Activated CD4-positive, alpha-beta T cell treated with anti-CD3 and anti-CD28 coated beads, Interleukin-2, amount 50 U/mL, for 24 hours (primary cell): ENCODE results near the gene HSPA14.
"Not testable (repeated sequence)": the region's sequence is repeated elsewhere in the genome, so short reads cannot be mapped to it uniquely, and the experiment has no call there.

Source experiments
- DNase-seq, 2 donors: peaks; one replicate each; pipeline ENCODE4 v3.0.0-alpha.2; 2020; ENCODE audit warnings: low read depth in 1 of 2, low spot score in 1 of 2

HSPA14 gene

DNA sequence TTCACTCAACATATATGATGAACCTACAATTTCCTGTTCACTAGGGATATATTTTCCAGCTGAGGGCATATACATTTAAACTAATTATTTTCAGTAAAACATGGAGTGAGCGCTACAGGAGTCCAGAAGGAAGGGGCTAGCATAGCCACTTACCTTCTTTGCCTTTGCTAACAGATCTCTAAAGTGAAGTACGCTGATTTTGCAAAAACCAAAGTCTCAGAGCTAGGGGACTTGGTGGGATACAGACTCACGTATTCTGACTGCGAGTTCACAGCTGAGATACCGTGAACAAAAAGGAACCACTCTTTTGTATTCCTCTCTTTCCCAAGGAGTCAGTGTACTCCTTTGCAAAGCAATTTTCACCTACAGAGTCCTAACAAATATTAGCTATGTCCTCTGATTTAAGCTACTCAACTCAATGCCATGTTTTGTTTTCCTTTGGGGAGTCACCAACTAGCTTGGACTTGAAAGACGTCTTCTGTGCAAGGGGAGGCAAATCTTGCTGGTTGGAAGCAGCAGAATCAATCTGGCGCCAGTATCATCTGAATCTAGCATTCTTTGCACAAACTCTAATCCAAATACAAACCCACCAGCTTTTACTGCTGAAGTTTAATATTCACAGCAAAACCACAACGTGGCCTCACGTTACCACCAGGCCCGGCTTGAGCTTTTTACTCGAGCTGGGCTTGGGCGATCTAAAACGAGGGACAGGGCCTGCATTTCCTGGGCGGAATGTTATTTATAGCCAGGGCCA is 926 bp upstream of the HSPA14 start:
- no peak for DNase-seq

DNA sequence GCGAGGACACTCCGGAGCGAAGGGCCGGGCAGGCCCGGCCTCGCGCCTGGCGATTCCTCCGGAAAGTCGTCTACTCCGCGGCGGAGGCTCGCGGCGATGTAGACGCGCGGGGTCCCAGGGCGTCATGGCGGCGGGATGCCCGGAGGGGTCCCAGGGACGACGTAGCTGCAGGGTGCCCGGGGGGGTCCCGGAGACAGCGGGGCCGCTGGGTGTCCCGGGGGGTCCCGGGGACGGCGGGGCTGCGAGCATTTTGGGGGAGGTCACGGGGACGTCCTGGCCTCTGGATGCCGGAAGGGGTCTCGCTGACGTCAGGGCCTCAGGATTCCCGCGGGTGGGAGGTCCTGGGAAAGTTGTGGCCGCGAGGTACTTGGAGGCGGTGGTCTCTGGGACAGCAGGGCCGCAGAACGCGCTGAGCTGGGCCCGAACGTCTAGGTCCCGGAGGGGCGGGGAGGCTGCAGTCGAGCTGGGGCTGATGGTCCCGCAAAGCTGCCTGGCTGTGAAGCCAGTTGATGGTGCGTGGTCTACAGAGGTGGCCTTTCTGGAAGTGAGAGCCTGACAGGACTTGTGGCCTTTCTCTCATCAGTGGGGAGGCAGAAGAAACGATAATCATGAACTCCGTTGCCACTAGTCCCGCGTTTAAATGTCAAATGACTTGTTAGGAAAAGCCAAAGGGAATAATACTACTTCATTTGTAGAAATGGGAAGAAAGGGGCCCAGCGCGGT is 637 bp downstream of the HSPA14 start:
- DNase-seq, result peak in 1 of 2 donors; percentile 4

DNA sequence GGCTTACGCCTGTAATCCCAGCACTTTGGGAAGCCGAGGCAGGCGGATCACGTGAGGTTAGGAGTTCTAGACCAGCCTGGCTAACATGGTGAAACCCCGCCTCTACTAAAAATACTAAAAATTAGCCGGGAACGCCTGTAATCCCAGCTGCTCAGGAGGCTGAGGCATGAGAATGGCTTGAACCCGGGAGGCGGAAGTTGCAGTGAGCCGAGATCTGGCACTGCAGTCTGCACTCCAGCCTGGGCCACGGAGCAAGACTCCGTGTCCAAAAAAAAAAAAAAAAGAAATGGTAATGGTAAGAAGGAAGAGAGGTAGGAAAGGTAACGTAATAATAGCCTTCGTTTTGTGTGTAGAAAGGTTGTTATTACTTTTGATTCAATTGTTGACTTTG is 1.2 kb downstream of the HSPA14 start:
- no peak for DNase-seq

DNA sequence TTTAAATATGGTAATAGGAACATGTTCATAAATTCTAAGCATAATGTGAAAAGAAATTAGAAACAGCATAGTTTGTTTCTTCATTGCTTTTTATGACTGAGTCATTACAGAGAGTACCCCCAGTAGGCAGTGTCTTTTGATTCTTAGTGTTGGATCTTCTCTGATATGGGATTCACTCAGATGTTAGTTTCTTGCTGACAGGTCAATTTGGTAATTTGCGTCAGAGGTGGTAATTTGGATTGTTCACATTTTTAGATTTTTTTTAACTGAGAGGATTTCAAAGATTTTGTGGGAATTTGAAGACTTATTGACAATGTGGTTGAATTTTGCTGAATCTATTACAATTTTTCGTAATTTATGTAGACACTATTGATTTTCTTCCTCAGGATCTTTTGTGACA is 2.1 kb downstream of the HSPA14 start:
- DNase-seq, result no peak

DNA sequence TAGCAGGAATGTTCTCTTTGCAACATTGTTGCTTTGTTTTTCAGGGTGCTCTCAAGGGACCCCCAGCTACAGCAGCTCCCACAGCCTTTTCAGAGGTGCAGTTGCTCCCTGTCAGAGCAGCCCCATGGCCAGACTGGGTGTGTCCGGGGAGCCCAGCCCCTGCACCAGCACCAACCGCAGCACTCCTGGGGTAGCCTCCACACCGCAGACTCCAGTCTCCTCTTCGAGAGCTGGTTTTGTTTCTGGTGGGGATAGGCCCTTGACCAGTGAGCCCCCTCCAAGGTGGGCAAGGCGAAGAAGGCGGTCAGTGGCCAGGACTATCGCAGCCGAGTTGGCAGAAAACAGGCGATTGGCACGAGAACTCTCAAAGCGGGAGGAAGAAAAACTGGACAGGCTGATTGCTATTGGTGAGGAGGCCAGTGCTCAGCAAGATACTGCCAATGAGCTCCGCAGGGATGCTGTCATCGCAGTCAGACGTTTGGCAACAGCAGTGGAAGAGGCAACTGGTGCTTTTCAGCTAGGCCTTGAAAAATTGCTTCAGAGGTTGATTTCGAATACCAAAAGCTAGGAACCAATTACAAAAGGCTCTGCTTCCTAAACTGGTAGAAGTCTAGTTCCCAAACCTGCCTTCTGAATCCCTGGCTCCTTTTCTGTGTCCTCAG is 5.4 kb downstream of the HSPA14 start:
- DNase-seq, result no peak

DNA sequence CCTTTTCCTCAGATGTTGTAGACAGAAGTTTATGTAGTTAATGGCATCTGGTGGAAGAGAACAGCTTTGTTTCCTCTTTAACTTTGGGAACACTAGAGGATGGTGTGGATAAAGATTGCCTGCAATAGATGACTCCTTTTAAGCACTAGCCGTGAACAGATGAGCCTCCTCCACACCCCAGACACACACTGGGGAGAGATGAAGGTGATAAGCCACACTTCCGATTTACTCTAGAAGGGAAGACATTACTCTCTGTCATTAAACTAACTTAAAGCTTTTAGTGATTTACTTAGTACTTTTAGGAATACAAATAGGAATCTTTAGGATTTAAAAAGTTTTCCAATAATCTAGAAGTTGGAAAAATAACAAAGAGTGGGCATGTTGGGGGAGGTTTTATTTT is 6.8 kb downstream of the HSPA14 start:
- DNase-seq, result no peak

DNA sequence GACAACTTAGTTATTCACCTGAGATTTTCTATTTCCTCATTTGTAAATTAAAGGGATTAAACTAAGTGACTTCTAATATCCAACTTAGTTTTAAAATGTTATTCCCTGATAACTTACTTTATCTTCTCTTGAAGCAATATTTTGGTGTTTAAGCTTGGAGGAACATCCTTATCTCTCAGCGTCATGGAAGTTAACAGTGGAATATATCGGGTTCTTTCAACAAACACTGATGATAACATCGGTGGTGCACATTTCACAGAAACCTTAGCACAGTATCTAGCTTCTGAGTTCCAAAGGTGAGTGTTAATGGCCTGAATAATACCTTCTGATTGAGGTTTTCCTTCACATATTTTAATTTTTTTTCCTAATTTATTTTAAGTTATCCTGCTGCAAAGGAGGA is 14.1 kb downstream of the HSPA14 start:
- no peak for DNase-seq

DNA sequence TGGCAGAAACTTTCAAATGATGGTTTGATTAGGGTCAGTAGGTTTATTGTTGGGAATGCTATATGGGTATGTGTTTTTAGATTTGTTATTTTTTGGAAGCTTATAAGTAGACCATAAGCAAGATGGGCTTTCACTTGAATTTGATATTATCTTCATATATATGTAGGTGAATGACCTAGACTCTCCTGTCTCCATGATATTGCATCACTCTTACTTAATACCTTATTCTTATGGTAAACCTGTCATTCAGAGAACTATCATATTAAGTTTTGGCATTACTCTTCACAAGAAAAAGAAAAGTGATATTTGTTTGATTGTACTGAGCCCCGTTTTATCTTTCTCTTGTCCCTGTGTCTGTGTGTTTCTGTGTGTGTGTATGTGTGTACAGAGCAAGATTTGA is 17.3 kb downstream of the HSPA14 start:
- no peak for DNase-seq

DNA sequence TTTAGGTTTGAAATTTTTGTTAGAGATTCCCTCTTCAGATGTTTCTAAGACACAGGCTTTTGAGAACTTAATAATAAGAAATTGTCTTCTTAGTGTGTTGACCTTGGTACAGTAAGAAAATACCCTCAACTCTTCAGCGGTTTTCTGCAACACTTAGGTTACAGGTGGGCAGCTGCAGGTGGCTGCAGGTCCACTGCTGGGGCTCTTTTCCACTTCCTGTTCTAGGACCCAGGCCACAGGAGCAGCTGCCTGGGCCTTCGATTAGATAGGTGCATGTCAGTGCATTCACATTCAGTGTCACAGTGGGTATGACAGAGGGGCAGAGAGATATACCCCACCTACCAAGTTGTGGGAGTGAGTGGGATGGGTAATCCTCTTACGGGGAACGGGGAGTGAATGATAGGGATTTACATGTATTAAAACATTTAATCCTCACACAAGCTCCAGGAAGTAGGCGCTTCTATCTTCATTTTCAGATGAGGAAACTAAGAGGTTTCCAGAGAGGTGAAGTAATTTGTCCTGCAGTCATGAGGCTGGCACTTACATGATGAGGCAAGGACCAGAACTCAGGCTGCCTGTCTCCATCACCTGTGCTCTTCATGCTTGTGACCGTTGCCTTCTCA is 20.3 kb downstream of the HSPA14 start:
- DNase-seq, result no peak

DNA sequence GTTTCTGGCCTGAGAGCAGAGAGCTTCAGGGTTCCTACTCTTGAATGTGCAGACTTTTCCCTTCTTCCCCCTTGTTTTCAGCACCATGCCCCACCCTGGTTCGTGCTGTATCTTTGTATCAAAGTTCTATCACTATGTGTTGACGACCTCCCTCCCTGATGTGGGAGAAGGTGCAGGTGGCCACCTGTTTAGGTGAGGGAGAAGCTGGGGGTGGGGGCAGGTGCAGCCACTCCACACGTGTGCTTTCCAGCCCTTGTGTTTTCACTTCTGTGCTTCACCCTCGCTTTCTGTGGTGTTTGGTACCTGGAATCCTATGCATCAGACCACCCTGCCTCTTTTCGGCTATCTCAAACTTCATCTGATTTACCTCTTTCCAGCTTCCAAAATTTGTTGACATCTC is 20.9 kb downstream of the HSPA14 start:
- DNase-seq, result no peak

DNA sequence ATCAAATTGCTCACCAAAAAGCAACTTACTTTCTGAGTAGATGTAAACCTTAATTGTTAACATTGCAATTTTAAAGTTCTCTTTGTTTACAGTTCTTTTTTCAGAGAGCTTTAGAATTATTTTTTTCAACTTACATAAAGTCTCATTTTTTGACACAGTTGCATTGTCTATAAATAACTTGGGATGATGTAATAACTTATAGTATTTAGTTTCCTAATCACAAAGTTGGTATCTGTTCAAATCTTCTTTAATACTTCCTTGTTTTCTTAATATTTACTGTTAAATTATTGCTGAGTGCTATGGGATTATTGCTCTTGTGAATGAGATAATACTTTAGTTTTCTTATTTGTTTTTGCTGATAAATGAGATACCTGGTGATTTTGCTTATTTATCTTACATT is 21.7 kb downstream of the HSPA14 start:
- DNase-seq, result no peak

DNA sequence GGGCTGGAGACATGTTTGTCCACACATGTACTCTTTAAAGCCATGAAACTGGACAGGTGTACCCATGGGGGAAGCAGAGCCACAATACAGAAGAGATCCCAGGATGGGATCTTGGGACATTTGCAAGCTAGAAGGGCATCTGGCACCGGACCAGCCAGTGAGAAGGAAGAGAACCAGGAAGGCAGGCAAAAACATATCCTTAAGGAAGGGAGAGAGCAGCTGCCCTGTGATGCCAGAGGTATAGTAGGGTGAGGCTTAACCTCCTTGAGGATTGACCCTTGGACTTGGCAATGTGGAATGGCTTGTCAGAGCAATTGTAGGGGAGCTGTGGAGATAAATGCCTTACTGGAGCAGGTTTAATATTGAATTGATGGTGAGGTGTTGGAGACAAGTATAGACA is 22.7 kb downstream of the HSPA14 start:
- DNase-seq, result no peak

DNA sequence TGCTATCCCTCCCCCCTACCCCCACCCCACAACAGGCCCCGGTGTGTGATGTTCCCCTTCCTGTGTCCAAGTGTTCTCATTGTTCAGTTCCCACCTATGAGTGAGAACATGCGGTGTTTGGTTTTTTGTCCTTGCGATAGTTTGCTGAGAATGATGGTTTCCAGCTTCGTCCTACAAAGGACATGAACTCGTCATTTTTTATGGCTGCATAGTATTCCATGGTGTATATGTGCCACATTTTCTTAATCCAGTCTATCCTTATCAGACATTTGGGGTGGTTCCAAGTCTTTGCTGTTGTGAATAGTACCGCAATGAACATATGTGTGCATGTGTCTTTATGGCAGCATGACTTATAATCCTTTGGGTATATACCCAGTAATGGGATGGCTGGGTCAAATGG is 26.4 kb downstream of the HSPA14 start:
- not testable (repeated sequence) for DNase-seq

DNA sequence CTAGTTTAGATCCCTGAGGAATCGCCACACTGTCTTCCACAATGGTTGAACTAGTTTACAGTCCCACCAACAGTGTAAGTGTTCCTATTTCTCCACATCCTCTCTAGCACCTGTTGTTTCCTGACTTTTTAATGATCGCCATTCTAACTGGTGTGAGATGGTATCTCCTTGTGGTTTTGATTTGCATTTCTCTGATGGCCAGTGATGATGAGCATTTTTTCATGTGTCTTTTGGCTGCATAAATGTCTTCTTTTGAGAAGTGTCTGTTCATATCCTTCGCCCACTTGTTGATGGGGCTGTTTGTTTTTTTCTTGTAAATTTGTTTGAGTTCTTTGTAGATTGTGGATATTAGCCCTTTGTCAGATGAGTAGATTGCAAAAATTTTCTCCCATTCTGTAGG is 26.8 kb downstream of the HSPA14 start:
- not testable (repeated sequence) for DNase-seq

DNA sequence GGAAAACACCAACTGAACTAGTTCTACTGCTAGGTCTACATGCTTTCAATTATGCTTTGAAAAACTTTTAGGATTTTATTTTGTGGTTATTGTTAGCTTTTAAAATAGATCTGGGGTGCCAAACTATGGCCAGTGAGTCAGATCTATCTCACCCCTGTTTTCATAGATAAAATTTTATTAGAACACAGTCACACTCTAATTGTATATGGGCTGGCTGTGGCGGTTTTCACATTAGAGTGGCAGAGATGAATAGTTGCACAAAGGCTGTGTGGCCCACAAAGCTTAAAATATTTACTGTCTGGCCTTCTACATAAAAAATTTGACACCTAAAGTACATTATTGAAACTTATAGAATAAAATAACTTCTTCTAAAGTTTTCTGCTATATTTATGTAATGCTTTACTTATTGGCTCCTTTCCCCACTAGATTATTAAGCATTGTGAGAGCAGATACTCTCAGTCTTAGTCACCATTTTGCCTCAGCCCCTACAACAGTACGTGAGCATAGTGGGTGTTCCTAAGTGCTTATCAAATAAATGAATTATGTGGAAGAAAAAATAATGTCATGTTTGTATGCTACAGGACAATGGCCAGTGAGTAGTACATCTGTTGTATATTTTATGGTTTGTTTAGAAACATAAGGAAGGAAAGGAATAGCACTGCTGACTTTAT is 35.1 kb downstream of the HSPA14 start:
- no peak for DNase-seq

DNA sequence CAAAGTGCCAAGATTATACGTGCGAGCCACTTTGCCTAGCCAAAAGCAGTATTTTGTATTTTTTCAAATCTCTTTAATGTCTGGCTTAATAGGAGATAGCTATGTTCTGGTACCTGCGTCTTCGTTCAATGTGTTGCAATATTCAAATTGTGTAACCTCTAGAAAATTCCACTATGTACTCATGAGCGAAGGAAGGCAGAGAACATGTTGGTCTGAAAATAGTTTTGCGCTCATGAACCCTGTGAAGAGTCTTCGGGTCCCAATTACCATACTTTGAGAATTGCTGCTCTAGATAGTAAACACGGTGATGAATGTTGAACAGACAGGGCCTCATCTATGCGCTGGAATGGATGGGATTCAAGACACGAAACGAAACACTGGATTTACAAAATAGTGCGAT is 37.8 kb downstream of the HSPA14 start:
- no peak for DNase-seq

DNA sequence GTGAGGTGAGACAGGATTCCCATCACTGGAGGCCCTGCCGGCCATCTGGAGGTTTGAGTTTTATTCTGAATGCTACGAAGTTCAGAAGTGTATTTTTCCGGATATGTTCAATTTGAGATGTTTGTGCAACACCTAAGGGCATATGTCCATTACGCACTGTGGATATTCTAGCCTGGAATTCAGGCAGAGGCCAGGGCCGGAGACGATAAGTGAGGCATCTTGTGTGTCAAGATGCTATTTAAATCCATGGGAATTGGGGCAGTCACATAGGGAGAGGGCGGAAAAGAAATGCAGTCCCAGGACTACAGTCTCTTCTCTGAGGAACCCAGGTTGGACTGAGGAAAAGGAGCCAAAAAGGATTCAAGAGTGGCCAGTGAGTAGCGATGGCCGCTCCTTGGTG is 38.7 kb downstream of the HSPA14 start:
- no peak for DNase-seq

DNA sequence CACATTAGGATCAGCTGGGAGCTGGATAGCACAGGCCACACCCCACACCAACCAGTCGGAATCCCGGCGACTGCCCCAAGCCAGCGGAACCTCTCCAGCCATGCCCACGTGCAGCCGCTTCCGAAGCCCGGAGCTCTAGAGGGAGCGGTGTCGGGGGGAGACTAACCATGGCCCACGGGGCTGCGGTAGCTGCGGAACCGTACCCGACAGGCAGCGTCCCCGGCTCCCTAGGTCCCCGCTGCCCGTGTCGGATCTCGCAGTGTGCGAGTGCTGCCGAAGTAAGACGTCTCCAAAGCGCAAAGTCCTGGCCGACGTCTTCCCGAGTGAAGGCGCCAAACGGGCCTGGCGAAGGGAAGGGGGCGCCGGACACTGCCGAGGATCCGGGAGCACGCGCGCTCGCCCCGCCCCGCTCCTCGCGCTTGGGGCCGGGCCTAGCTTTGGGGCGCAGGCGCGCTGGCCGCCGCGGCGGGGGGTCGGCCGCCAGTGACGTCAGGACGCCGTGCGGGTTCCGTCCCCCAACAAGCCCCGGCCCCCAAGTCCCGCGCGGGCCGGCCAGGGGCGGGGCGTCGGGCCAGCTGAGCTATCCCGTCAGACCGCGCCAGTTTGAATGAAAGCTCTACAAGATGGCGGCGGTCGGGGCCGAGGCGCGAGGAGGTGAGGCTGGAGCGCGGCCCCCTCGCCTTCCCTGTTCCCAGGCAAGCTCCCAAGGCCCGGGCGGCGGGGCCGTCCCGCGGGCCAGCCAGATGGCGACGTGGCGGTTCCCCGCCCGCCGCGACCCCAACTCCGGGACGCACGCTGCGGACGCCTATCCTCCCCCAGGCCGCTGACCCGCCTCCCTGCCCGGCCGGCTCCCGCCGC is 40.4 kb downstream of the HSPA14 start, which contains the start of gene SUV39H2:
TSS of gene SUV39H2 (plus strand) at position 601 of the 858 bp plus-strand sequence. CDS start at position 624, 23 bp downstream.
- peak; percentile 86 to 91 for DNase-seq

DNA sequence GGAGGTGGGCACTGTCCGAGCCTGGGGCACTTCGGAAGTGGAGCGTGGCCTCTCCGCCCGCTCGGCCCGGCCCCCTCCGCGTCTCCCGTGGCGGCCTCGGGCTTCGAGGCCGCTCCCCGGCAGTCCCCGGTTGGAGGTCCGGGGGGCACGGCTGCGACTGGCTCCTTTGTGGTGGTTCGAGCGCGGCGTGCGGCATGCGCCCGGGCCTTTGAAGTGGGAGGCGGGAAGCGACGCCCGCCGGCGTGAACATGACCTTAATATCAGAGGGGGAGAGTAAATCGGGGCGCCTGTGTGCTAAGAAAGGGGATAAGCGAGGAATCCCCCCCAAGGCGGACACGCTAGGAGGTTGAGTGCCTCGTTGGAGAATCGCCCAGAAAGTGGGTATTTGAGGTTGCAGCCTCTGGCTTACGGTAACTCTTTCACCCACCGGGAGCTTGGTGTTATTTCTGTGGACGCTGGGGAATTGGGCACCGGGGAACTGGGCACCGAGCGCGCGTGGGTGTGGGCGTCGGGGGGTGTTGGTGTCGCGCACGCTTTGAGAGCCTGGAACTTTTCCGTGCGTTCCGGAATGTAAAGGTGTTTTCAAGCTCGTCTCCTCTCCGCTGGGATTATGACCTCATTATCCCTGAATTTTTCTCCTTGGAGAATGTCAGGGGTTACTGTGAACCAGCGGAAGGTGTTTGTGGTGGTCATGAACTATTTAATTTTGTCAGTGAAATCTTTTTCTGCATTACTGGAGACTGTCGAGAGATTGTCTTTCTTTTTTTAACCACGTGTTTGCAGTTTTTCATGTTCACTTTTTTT is 41.2 kb downstream of the HSPA14 start:
- peak; percentile 13 to 18 for DNase-seq

DNA sequence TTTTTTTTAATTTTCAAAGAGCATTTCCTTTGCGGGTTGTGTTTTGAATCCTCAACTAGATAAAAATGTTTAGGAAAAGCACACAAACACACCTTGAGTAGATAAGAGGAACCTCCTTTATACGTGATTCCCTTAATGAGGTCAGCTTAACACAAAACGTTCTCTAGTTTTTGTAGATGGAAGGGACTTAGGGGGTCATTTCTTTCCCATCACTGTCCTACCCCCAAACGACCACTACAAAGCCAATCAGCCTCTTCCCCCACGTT is 41.8 kb downstream of the HSPA14 start:
- no peak for DNase-seq
